Gastrocnemius medialis (tissue), 4 donors: Measurements from ENCODE around the gene VAX1. TPM values are rescaled to one million over a fixed set of nuclear protein-coding genes. Genes with fewer than 3 reads are reported as not detected.
"Not testable (repeated sequence)": the region's sequence is repeated elsewhere in the genome, so short reads cannot be mapped to it uniquely, and the experiment has no call there.

Source experiments
- ATAC-seq, 2 donors: fragments of 150-250 bp; one replicate each; pipeline ENCODE4 v1.9.1; 2016
- DNase-seq, 2 donors: peaks; one replicate each; pipeline ENCODE4 v3.0.0-alpha.2; 2019
- H3K27ac ChIP-seq, 4 donors: fragments of 200-600 bp; sonication (generic); 1 replicate in 1 of 4; 2 replicates in 3 of 4; pipeline ENCODE4 v1.5.1; 2016 to 2018; ENCODE audit warnings: mild to moderate bottlenecking in 2 of 4, moderate library complexity in 1 of 4
- H3K27me3 ChIP-seq, 3 donors: fragments of 200-600 bp; sonication (generic) in 2 of 3; 1 replicate in 1 of 3; 2 replicates in 2 of 3; pipeline versions ENCODE4 v1.5.1 to v1.6.0; 2016 to 2019; ENCODE audit warnings: mild to moderate bottlenecking in 1 of 3, moderate library complexity in 1 of 3
- H3K36me3 ChIP-seq, 2 donors: fragments of 200-600 bp; sonication (generic) in 1 of 2; one replicate each; pipeline ENCODE4 v1.5.1; 2017 to 2018
- H3K4me1 ChIP-seq, 2 donors: fragments of 200-600 bp; sonication (generic) in 1 of 2; one replicate each; pipeline ENCODE4 v1.5.1; 2016 to 2017; ENCODE audit warnings: mild to moderate bottlenecking in 2 of 2
- H3K4me3 ChIP-seq, 4 donors: fragments of 200-600 bp; sonication (generic) in 3 of 4; 1 replicate in 1 of 4; 2 replicates in 3 of 4; pipeline ENCODE4 v1.5.1; 2016 to 2019; ENCODE audit warnings: mild to moderate bottlenecking in 2 of 4
- H3K9me3 ChIP-seq, 3 donors: fragments of 200-600 bp; sonication (generic) in 2 of 3; 1 replicate in 1 of 3; 2 replicates in 2 of 3; pipeline ENCODE4 v1.5.1; 2016 to 2019
- POLR2A ChIP-seq, 2 donors: fragments of 450-650 bp; IDR thresholded peaks; one replicate each; pipeline ENCODE4 v1.6.1; 2017; ENCODE audit warnings: antibody characterized with exemption in 2 of 2, mild to moderate bottlenecking in 2 of 2, moderate library complexity in 2 of 2
- in situ Hi-C, 4 donors: fragments of 200-750 bp; cut with MboI; loops; one replicate each; pipeline versions ENCODE4 v1.15.0 to v1.8.0; 2017; ENCODE audit warnings: low sequenced_read_pairs in 4 of 4
- intact Hi-C: fragments of 100-400 bp; cut with DNase I; formaldehyde crosslinking; loops from one replicate; pipeline ENCODE4 v1.15.1; 2023; ENCODE audit warnings: low total_unique reads
- total RNA-seq, 4 donors: library from RNA; depleted of rRNA; stranded (reverse); fragments of >200 nt; gene quantifications; one replicate each; pipeline versions ENCODE4 v1.1.0 to v1.2.3, GENCODE V29; 2016
- TF ChIP-seq, protein P1 (sequence below), 5 experiments: fragments of 450-650 bp in 3 of 5; fragments of 200-600 bp in 2 of 5; sonication (generic) in 2 of 5; IDR thresholded peaks in 4 of 5; conservative IDR thresholded peaks in 1 of 5; 1 replicate in 4 of 5; 2 replicates in 1 of 5; pipeline ENCODE4 v1.5.1; 2016 to 2019; ENCODE audit warnings: antibody characterized with exemption in 5 of 5, mild to moderate bottlenecking in 3 of 5, moderate library complexity in 3 of 5

VAX1 gene
- total RNA-seq, 4 donors from 2014 or later = not detected

DNA sequence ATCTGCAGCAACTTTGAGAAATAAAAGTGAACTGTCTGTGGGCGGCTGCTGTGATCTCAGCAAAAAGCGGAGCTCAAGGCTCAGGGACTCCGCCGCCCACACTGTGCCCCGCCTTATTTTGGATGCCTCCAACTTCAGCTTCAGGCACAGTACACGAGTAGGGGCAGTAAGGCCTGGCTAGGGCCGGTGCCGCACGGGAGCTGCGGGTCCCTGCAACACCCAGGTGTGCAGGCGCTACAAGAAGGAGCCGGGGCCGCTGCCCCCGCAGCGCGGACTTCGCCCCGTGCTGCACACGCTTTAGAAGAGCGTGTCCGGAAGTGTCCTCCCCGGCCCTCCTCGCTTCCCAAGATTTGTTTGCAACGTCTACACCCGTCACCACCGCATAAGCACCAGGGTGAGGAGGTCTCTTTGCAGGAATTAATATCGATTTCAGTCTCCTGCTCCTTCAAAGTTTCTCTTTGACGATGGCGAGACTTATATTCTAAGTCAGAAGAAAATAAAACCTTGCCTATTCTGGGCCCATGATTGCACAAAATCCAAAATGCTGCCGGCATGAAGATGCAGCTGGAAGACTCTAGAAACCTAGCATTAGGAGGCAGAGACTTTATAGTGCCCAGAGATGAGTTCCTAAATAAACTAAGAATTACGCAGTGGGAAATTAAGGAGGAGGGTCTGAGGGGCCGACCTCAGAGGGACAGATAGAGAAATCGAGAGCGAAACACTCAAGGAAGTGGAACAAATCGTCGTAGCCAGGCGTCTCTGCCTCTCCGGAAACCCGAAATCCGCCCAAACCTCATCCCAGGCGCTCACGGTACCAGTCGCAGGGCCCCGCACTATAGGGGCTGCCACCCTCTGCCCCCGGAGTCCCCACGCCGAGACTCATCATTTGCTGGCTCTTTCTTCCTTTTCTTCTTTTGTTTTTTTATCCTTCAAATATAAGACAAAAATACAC is 6.4 kb downstream of the VAX1 start:
- Histone ChIP-seq H3K27me3 (peaks cover 60 to 76% (median 70%) of the 10 kb centered on the region in 3 donors), H3K4me1 (no peaks in the 10 kb centered on the region), H3K4me3 (no peak overlapping the region), H3K27ac (no peak overlapping the region), H3K36me3 (no peaks in the 10 kb centered on the region), H3K9me3 (no peaks in the 10 kb centered on the region)
- no peak for ATAC-seq
- DNase-seq = no peak
- in situ Hi-C loops (no loop called here), intact Hi-C loops (no loop called here)
- no peak for TF ChIP-seq POLR2A (IDR thresholded peaks at IDR 0.05)
- TF ChIP-seq, protein P1, sequence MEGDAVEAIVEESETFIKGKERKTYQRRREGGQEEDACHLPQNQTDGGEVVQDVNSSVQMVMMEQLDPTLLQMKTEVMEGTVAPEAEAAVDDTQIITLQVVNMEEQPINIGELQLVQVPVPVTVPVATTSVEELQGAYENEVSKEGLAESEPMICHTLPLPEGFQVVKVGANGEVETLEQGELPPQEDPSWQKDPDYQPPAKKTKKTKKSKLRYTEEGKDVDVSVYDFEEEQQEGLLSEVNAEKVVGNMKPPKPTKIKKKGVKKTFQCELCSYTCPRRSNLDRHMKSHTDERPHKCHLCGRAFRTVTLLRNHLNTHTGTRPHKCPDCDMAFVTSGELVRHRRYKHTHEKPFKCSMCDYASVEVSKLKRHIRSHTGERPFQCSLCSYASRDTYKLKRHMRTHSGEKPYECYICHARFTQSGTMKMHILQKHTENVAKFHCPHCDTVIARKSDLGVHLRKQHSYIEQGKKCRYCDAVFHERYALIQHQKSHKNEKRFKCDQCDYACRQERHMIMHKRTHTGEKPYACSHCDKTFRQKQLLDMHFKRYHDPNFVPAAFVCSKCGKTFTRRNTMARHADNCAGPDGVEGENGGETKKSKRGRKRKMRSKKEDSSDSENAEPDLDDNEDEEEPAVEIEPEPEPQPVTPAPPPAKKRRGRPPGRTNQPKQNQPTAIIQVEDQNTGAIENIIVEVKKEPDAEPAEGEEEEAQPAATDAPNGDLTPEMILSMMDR (IDR thresholded peaks at IDR 0.05 in 4 of 5, conservative IDR thresholded peaks at IDR 0.05 in 1 of 5) = no peak

DNA sequence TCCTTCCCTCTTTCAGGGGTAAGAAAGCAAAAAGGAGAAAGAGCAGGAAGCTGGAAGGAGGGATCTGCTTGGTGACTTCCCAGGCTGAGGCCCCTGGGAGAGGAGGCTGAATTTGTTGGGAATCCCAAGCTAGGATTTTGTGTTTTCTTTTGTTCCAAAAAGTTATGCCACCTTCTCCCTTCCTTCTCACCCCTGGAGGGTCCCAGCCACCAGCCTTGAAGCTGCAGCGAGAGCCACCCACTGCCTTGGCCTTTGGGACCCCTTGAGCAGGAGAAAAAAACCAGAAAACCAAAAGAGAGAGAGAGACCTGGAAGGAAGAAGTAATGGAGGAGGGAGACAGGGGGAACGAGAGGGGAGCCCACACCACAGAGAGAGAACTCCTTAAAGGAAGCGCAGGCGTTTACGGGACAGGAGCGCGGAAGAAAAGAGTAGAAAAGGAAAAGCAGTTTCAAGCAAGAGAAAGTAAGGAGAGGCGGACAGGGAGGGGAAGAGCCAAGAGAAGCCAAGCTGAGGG is 7.2 kb downstream of the VAX1 start:
- Histone ChIP-seq H3K27ac (no peak overlapping the region), H3K4me1 (no peaks in the 10 kb centered on the region), H3K36me3 (no peaks in the 10 kb centered on the region), H3K9me3 (no peaks in the 10 kb centered on the region), H3K4me3 (no peak overlapping the region), H3K27me3 (peaks cover 52 to 68% (median 65%) of the 10 kb centered on the region in 3 donors)
- DNase-seq (no peak), ATAC-seq (no peak)
- intact Hi-C loops = no loop called here
- TF ChIP-seq POLR2A (IDR thresholded peaks at IDR 0.05) = no peak
- TF ChIP-seq, protein P1 (IDR thresholded peaks at IDR 0.05 in 4 of 5, conservative IDR thresholded peaks at IDR 0.05 in 1 of 5) = no peak
- in situ Hi-C loops = no loop called here

DNA sequence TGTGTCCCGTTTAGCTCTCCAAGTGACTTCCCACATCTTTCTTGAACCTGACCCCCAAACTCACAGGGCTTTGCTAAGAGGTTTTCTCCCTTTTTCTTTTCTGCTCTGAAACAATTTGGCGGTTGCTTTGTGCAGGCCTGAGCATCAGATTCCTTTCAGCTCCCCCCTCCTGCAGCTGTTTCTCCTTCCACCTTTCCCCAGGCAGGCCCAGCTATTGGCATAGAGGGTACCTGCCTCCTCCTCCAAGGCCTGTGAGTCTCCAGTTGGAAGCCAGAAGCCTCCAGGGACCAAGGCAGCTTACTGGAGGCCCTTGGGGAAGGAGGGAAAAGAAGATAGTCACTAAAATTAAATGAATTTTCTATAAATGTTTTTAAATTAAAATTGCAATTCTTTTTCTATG is 7.7 kb downstream of the VAX1 start:
- Histone ChIP-seq H3K4me3 (no peak overlapping the region), H3K27me3 (peaks cover 47 to 64% (median 62%) of the 10 kb centered on the region in 3 donors), H3K4me1 (no peaks in the 10 kb centered on the region), H3K36me3 (no peaks in the 10 kb centered on the region), H3K9me3 (no peaks in the 10 kb centered on the region), H3K27ac (no peak overlapping the region)
- intact Hi-C loops = no loop called here
- DNase-seq = no peak
- no peak for ATAC-seq
- in situ Hi-C loops = no loop called here
- TF ChIP-seq POLR2A (IDR thresholded peaks at IDR 0.05) = no peak

DNA sequence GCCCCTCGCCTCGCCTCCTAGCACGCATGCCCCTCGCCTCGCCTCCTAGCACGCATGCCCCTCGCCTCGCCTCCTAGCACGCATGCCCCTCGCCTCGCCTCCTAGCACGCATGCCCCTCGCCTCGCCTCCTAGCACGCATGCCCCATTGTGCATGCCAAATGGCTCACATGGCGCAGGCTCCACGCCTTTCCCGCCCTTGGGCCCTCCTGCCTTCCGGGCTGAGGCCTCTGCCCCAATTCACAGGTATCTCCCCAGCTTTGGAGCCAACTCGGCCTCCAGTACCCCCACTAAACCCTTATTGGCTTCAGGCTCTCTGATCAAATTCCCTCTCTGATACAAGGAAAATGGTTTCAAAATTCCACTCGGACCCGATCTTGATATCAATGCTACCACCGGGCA is 11.4 kb downstream of the VAX1 start:
- DNase-seq, ATAC-seq, H3K4me1 ChIP-seq, H3K27ac ChIP-seq, H3K36me3 ChIP-seq, intact Hi-C loops, in situ Hi-C loops, H3K9me3 ChIP-seq, H3K4me3 ChIP-seq: not testable (repeated sequence)
- H3K27me3 ChIP-seq = peaks cover 13 to 31% (median 28%) of the 10 kb centered on the region in 3 donors

DNA sequence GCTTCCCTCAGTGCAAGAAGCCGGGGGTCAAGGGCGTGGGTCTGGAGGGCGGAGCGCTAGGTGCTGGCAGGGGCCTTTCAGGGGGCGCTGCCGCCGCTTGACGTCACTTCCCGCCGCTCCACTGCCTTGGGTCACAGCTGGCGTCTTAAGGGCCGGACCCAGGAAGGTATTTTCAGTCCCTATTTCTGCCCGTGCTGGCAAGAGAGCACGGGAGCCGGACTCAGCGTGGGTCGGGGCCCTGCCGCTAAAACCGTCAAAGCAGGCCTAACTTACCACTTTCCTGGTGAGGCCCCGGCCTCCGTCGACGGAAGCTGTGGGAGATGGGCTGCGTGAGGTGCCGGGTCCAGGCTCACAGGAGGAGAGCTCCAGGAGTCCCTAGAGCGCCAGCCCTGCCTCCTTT is 12.0 kb downstream of the VAX1 start:
- H3K36me3 ChIP-seq = no peaks in the 10 kb centered on the region
- no peak for TF ChIP-seq POLR2A (IDR thresholded peaks at IDR 0.05)
- TF ChIP-seq, protein P1 (IDR thresholded peaks at IDR 0.05 in 4 of 5, conservative IDR thresholded peaks at IDR 0.05 in 1 of 5) = no peak
- no peak overlapping the region for H3K27ac ChIP-seq
- DNase-seq (no peak), ATAC-seq (no peak)
- in situ Hi-C loops = no loop called here
- intact Hi-C loops = no loop called here
- no peaks in the 10 kb centered on the region for H3K9me3 ChIP-seq
- H3K4me3 ChIP-seq = no peak overlapping the region
- H3K27me3 ChIP-seq = peaks cover 7 to 25% (median 22%) of the 10 kb centered on the region in 3 donors
- H3K4me1 ChIP-seq = no peaks in the 10 kb centered on the region
